CD4-positive, CD25-positive, alpha-beta regulatory T cell (primary cell): ENCODE measurements around the gene H6PD. TPM values are rescaled to one million over a fixed set of nuclear protein-coding genes. Genes with fewer than 3 reads are reported as not detected.

Experiments used
- ATAC-seq, 2 donors: fragments of 150-1000 bp; cut with Tn5 transposase; one replicate each; pipeline ENCODE4 v1.10.0; 2021; ENCODE audit warnings: low read depth in 2 of 2, moderate number of reproducible peaks in 2 of 2, moderate library complexity in 1 of 2
- DNase-seq, 3 donors: peaks; one replicate each; pipeline versions ENCODE4 v3.0.0 to v3.0.0-alpha.2; 2012 to 2022; ENCODE audit warnings: mixed read lengths in 1 of 3
- H3K27ac ChIP-seq: one replicate; pipeline ENCODE4 v1.7.0; 2013; ENCODE audit warnings: mild to moderate bottlenecking, low read length; ENCODE audit not compliant: insufficient read depth, poor library complexity, severe bottlenecking
- H3K27me3 ChIP-seq: one replicate; pipeline ENCODE4 v1.7.0; 2013; ENCODE audit warnings: low read length; ENCODE audit not compliant: control insufficient read depth, insufficient read depth
- H3K36me3 ChIP-seq: one replicate; pipeline ENCODE4 v1.7.0; 2013; ENCODE audit warnings: mild to moderate bottlenecking, low read length, moderate library complexity; ENCODE audit not compliant: control insufficient read depth, insufficient read depth
- H3K4me1 ChIP-seq: 2 replicates; pipeline ENCODE4 v1.7.0; 2013; ENCODE audit warnings: mild to moderate bottlenecking, low read length; ENCODE audit not compliant: insufficient read depth, control insufficient read depth, poor library complexity, severe bottlenecking
- H3K4me3 ChIP-seq: one replicate; pipeline ENCODE4 v1.7.0; 2013; ENCODE audit warnings: low read depth, mild to moderate bottlenecking, low read length, moderate library complexity
- H3K9me3 ChIP-seq, 2 experiments: 1 replicate in 1 of 2; 2 replicates in 1 of 2; pipeline ENCODE4 v1.7.0; 2013; ENCODE audit warnings: low read length in 2 of 2, mild to moderate bottlenecking in 1 of 2, moderate library complexity in 1 of 2; ENCODE audit not compliant: control insufficient read depth in 2 of 2
- H3K27ac Mint-ChIP-seq, 3 donors: one replicate each; pipeline ENCODE4 v1.8.0; 2020 to 2022; ENCODE audit warnings: mild to moderate bottlenecking in 3 of 3, mixed read lengths in 3 of 3, moderate library complexity in 2 of 3
- H3K27me3 Mint-ChIP-seq: one replicate; pipeline ENCODE4 v1.8.0; 2022; ENCODE audit warnings: mild to moderate bottlenecking, mixed read lengths
- H3K36me3 Mint-ChIP-seq: one replicate; pipeline ENCODE4 v1.8.0; 2020; ENCODE audit warnings: mixed read lengths
- H3K4me1 Mint-ChIP-seq, 4 donors: one replicate each; pipeline ENCODE4 v1.8.0; 2020 to 2022; ENCODE audit warnings: mixed read lengths in 4 of 4, mild to moderate bottlenecking in 1 of 4
- H3K4me3 Mint-ChIP-seq, 4 donors: one replicate each; pipeline ENCODE4 v1.8.0; 2020 to 2022; ENCODE audit warnings: mild to moderate bottlenecking in 4 of 4, mixed read lengths in 4 of 4, moderate library complexity in 3 of 4
- H3K9me3 Mint-ChIP-seq, 7 donors: one replicate each; pipeline ENCODE4 v1.8.0; 2020 to 2022; ENCODE audit warnings: mixed read lengths in 7 of 7, mild to moderate bottlenecking in 3 of 7, moderate library complexity in 2 of 7
- polyA plus RNA-seq, 4 donors: library from polyadenylated mRNA; unstranded; fragments of 300-500 nt; fragmentation: Illumina TruSeq; gene quantifications; one replicate each; pipeline ENCODE4 v1.2.3, GENCODE V29; 2021
- total RNA-seq: library from RNA; stranded (reverse); gene quantifications from one replicate; pipeline ENCODE4 v1.2.3, GENCODE V29; 2022

The H6PD gene
- total and polyA plus RNA-seq, 5 donors from 2014 or later: 7.8 to 19.4 (median 8.9) TPM

- Histone ChIP-seq H3K27me3 (no peaks in the 10 kb centered on the region), H3K4me3 (peak overlapping the region; percentile 95), H3K9me3 (peaks cover 0 to 3% of the 10 kb centered on the region in 2 experiments), H3K36me3 (no peaks in the 10 kb centered on the region), H3K4me1 (peaks cover 36% of the 10 kb centered on the region), H3K27ac (peak overlapping the region; percentile 36)
- Mint-ChIP-seq H3K4me1 (peaks cover 12 to 41% (median 27%) of the 10 kb centered on the region in 4 donors), H3K9me3 (peaks cover 0 to 4% (median 3%) of the 10 kb centered on the region in 7 donors), H3K4me3 (no peak overlapping the region), H3K27ac (no peak overlapping the region), H3K27me3 (no peaks in the 10 kb centered on the region), H3K36me3 (peaks cover 9% of the 10 kb centered on the region)
- ATAC-seq: peak; percentile 13
- DNase-seq: peak; percentile 30 to 67 (median 45)
Observed at GRCh38 chr1:9293533-9294404, 59.2 kb downstream of the H6PD start.

GRCh38 chr1:9294405-9294773, 59.8 kb downstream of the H6PD start:
- Mint-ChIP-seq H3K4me1 (peaks cover 8 to 40% (median 31%) of the 10 kb centered on the region in 4 donors), H3K27me3 (no peaks in the 10 kb centered on the region), H3K36me3 (peaks cover 6% of the 10 kb centered on the region), H3K9me3 (no peaks in the 10 kb centered on the region), H3K27ac (peak overlapping the region in 1 of 3 donors; percentile 36), H3K4me3 (no peak overlapping the region)
- peak in 1 of 3 donors; percentile 60 for DNase-seq
- H3K27me3 ChIP-seq: no peaks in the 10 kb centered on the region
- peak; percentile 30 to 43 for ATAC-seq
- peaks cover 36% of the 10 kb centered on the region for H3K4me1 ChIP-seq
- H3K27ac ChIP-seq: peak overlapping the region; percentile 25
- peak overlapping the region; percentile 95 for H3K4me3 ChIP-seq
- no peaks in the 10 kb centered on the region for H3K36me3 ChIP-seq
- H3K9me3 ChIP-seq: no peaks in the 10 kb centered on the region

GRCh38 chr1:9294910-9295636, 60.5 kb downstream of the H6PD start:
- peak overlapping the region in 2 of 4 donors; percentile 28 to 78 for H3K4me3 Mint-ChIP-seq
- H3K27ac ChIP-seq: peak overlapping the region; percentile 25
- H3K36me3 Mint-ChIP-seq: peaks cover 6% of the 10 kb centered on the region
- H3K4me1 ChIP-seq: peaks cover 31% of the 10 kb centered on the region
- no peaks in the 10 kb centered on the region for H3K9me3 ChIP-seq
- no peaks in the 10 kb centered on the region for H3K9me3 Mint-ChIP-seq
- peak overlapping the region in 2 of 3 donors; percentile 36 to 87 for H3K27ac Mint-ChIP-seq
- no peaks in the 10 kb centered on the region for H3K27me3 Mint-ChIP-seq
- peaks cover 4 to 34% (median 26%) of the 10 kb centered on the region in 4 donors for H3K4me1 Mint-ChIP-seq
- peak overlapping the region; percentile 95 for H3K4me3 ChIP-seq
- no peaks in the 10 kb centered on the region for H3K27me3 ChIP-seq
- ATAC-seq (no peak), DNase-seq (peak in 1 of 3 donors; percentile 61)
- H3K36me3 ChIP-seq: no peaks in the 10 kb centered on the region

DNA sequence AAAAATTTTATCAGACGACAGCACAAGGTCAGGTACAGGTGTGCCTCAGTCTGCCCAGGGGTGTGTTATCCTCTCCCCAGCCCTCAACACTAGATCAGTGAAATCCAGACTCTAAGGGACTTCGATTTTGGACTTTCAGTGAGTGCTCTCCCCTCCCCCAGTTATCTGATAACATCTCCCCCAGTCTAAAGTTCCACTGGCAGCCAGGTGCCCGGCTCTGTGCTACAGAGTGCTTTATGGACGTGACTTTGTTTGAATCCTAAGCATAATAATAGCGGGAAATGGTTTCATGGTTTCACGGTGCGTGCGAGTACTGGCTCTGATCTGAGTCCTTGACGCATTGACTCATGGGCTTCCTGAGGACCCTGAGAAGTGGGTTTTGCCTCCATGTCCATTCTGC, 61.3 kb downstream of the H6PD start:
- H3K4me1 ChIP-seq: peaks cover 26% of the 10 kb centered on the region
- Mint-ChIP-seq H3K27ac (no peak overlapping the region), H3K4me1 (peaks cover 4 to 37% (median 27%) of the 10 kb centered on the region in 4 donors), H3K27me3 (no peaks in the 10 kb centered on the region), H3K36me3 (peaks cover 8% of the 10 kb centered on the region), H3K4me3 (peak overlapping the region; percentile 28 to 76 (median 47)), H3K9me3 (no peaks in the 10 kb centered on the region)
- ATAC-seq (no peak), DNase-seq (no peak)
- no peak overlapping the region for H3K27ac ChIP-seq
- peaks cover 5% of the 10 kb centered on the region for H3K36me3 ChIP-seq
- no peak overlapping the region for H3K4me3 ChIP-seq
- H3K27me3 ChIP-seq: no peaks in the 10 kb centered on the region
- H3K9me3 ChIP-seq: no peaks in the 10 kb centered on the region

DNA sequence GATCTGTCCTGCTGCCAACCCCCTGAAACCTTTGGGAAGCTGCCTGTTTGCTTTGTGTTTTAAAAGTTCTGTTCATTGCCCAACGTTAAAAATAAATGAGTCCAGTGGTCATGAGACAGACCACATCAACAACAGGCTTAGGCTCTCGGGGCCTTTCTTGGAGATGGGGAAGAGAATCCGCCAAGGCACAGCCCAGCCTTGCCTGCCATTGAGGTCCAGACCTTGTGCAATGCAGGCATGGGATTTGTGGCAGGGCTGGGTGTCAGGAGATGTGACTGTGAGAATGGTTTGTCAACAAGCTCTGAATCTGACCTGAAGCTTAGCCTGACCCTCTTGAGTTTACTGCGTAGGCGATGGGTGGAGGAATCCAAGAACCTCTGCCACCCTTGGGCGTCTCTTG, 62.3 kb downstream of the H6PD start:
- H3K4me3 ChIP-seq: no peak overlapping the region
- no peak for ATAC-seq

DNA sequence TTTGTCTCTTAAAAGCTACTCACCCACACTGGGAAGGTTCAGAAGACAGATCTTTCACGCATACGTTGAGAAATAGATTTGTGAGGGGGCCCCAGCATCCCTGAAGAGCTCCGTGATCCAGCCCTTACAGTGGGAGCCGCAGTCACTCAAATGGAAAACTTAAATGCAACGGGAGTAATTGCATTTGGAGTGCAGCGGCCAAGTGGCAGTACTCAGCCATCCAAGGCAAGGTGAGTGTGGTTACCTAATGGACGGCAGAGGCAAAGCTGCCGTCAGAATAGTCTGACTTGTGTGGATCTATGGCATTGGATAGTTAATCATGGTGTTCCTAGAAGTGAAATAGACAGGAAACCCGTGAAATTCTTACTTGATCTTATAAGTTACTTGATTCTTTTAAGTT, 63.3 kb downstream of the H6PD start:
- peaks cover 9% of the 10 kb centered on the region for H3K36me3 Mint-ChIP-seq
- Histone ChIP-seq H3K27ac (no peak overlapping the region), H3K27me3 (no peaks in the 10 kb centered on the region), H3K36me3 (peaks cover 5% of the 10 kb centered on the region), H3K4me1 (peaks cover 26% of the 10 kb centered on the region), H3K4me3 (no peak overlapping the region), H3K9me3 (no peaks in the 10 kb centered on the region)
- DNase-seq (no peak), ATAC-seq (no peak)
- peak overlapping the region in 1 of 3 donors; percentile 12 for H3K27ac Mint-ChIP-seq
- peaks cover 4 to 46% (median 32%) of the 10 kb centered on the region in 4 donors for H3K4me1 Mint-ChIP-seq
- H3K9me3 Mint-ChIP-seq: no peaks in the 10 kb centered on the region
- no peaks in the 10 kb centered on the region for H3K27me3 Mint-ChIP-seq
- H3K4me3 Mint-ChIP-seq: peak overlapping the region in 1 of 4 donors; percentile 25

More for the DNA sequence above, 62.3 kb downstream of the H6PD start:
- no peaks in the 10 kb centered on the region for H3K9me3 ChIP-seq
- H3K4me3 Mint-ChIP-seq: peak overlapping the region in 2 of 4 donors; percentile 28 to 48
- peaks cover 25% of the 10 kb centered on the region for H3K4me1 ChIP-seq
- H3K9me3 Mint-ChIP-seq: no peaks in the 10 kb centered on the region
- H3K27me3 Mint-ChIP-seq: no peaks in the 10 kb centered on the region
- H3K27ac ChIP-seq: no peak overlapping the region
- no peak overlapping the region for H3K27ac Mint-ChIP-seq
- DNase-seq: no peak
- H3K4me1 Mint-ChIP-seq: peaks cover 4 to 37% (median 29%) of the 10 kb centered on the region in 4 donors
- H3K27me3 ChIP-seq: no peaks in the 10 kb centered on the region
- peaks cover 9% of the 10 kb centered on the region for H3K36me3 Mint-ChIP-seq
- peaks cover 5% of the 10 kb centered on the region for H3K36me3 ChIP-seq

GRCh38 chr1:9298282-9298681, 63.7 kb downstream of the H6PD start:
- Mint-ChIP-seq H3K4me3 (no peak overlapping the region), H3K27me3 (no peaks in the 10 kb centered on the region), H3K36me3 (peaks cover 9% of the 10 kb centered on the region), H3K4me1 (peaks cover 4 to 49% (median 36%) of the 10 kb centered on the region in 4 donors), H3K27ac (no peak overlapping the region), H3K9me3 (no peaks in the 10 kb centered on the region)
- no peak for ATAC-seq
- H3K4me3 ChIP-seq: no peak overlapping the region
- peaks cover 30% of the 10 kb centered on the region for H3K4me1 ChIP-seq
- H3K27ac ChIP-seq: no peak overlapping the region
- no peaks in the 10 kb centered on the region for H3K9me3 ChIP-seq
- peaks cover 5% of the 10 kb centered on the region for H3K36me3 ChIP-seq
- no peaks in the 10 kb centered on the region for H3K27me3 ChIP-seq
- no peak for DNase-seq
